Stimulated activated naive CD8-positive, alpha-beta T cell treated with anti-CD3 and anti-CD28 coated beads, Interleukin-15, Interleukin-2, amounts not matched to agents 100 ng/mL and 50 ng/mL, for 24 hours (primary cell): Measurements from ENCODE around the gene UBE2L6.

Source experiments
- H3K27ac Mint-ChIP-seq: one replicate; pipeline ENCODE4 v1.8.0; 2021; ENCODE audit warnings: mild to moderate bottlenecking, mixed read lengths
- H3K27me3 Mint-ChIP-seq: one replicate; pipeline ENCODE4 v1.8.0; 2021; ENCODE audit warnings: mixed read lengths
- H3K36me3 Mint-ChIP-seq: one replicate; pipeline ENCODE4 v1.8.0; 2021; ENCODE audit warnings: low read depth, mixed read lengths
- H3K4me1 Mint-ChIP-seq: one replicate; pipeline ENCODE4 v1.8.0; 2021; ENCODE audit warnings: low read depth, mixed read lengths
- H3K4me3 Mint-ChIP-seq: one replicate; pipeline ENCODE4 v1.8.0; 2021; ENCODE audit warnings: mild to moderate bottlenecking, mixed read lengths
- H3K9me3 Mint-ChIP-seq: one replicate; pipeline ENCODE4 v1.8.0; 2021; ENCODE audit warnings: mixed read lengths

UBE2L6 gene

DNA sequence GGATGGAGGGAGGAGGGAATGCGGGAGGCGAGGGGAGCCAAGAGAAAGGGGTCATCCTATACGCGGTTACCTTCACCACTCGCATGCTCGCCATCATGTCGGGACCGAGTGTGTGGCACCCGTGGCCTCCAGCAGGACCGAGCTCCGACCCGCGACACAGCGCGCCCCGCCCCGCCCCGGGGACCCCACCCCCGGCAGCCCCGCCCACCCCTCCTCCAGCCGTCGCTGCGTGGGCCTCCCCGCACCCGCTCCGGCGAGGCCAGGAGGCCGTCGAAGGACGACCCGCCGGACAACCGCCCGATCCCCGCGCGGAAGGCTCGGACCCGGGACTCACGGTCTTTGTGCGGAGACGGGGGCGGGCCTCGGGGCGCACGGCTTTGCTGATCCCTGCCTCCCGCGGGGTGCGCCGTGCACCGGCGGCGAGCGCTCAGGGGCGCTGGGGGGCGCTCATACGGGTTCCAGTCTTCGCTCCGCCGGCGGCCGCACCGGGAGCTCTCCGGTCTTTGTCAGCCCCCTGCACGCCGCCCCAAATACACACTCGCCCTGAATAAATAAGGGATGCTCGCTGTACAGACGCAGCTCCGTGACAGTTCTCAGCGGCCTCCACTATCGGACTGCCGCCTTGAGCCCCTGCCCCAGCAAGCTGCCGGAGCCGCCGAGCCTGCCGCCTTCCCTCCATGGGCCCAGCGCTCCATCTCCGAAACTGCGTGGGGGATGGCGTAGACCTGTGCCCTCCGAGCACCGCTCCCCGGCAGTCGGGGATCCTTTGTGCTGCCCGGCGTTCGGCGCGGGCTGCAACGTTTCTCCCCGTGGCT lies at the start of gene UBE2L6:
UBE2L6 (minus strand) TSS at position 158 of the 815 bp plus-strand sequence; CDS start at position 97, 61 bp downstream.
- peak within 1 kb of the TSS; percentile 98 for H3K4me3 Mint-ChIP-seq
- H3K4me1 Mint-ChIP-seq: peaks cover 49% of the 10 kb centered on the region
- H3K9me3 Mint-ChIP-seq: no peaks in the 10 kb centered on the region
- H3K27me3 Mint-ChIP-seq: no peaks in the 10 kb centered on the region
- peak within 1 kb of the TSS; percentile 98 for H3K27ac Mint-ChIP-seq
- H3K36me3 Mint-ChIP-seq: peaks cover 16% of the 10 kb centered on the region

GRCh38 chr11:57616595-57616994 lies 49.1 kb upstream of the UBE2L6 start:
- Mint-ChIP-seq H3K4me3 (no peak overlapping the region), H3K9me3 (peaks cover 7% of the 10 kb centered on the region), H3K27me3 (peaks cover 9% of the 10 kb centered on the region), H3K4me1 (no peaks in the 10 kb centered on the region), H3K36me3 (no peaks in the 10 kb centered on the region), H3K27ac (no peak overlapping the region)

DNA sequence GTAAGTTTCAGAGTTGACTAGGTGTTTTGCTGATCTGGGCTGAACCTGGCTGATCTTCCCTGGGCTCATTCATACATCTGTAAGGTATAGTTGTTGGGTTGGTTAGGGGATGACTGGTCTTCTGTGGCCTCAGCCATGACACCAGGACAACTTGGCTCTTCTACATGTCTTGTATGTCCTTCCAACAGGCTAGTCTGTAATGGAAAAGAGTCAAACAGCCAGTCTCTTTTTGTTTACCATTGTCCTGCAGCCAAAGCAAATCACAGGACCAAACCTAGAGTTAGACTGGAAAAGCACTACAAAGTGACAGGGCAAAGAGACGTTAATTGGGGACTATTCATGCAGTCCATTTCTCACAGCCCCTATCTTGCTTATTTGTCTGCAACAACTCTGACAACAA lies 47.8 kb upstream of the UBE2L6 start:
- Mint-ChIP-seq H3K4me3 (no peak overlapping the region), H3K27ac (no peak overlapping the region), H3K27me3 (peaks cover 9% of the 10 kb centered on the region), H3K36me3 (no peaks in the 10 kb centered on the region), H3K9me3 (peaks cover 7% of the 10 kb centered on the region), H3K4me1 (no peaks in the 10 kb centered on the region)

- H3K4me3 Mint-ChIP-seq: no peak overlapping the region
- peaks cover 2% of the 10 kb centered on the region for H3K9me3 Mint-ChIP-seq
- no peaks in the 10 kb centered on the region for H3K4me1 Mint-ChIP-seq
- no peaks in the 10 kb centered on the region for H3K36me3 Mint-ChIP-seq
- no peak overlapping the region for H3K27ac Mint-ChIP-seq
- H3K27me3 Mint-ChIP-seq: peaks cover 9% of the 10 kb centered on the region
These were observed 46.8 kb upstream of the UBE2L6 start for GRCh38 chr11:57614234-57614772.

- peaks cover 15% of the 10 kb centered on the region for H3K27me3 Mint-ChIP-seq
- no peak overlapping the region for H3K4me3 Mint-ChIP-seq
- H3K36me3 Mint-ChIP-seq: no peaks in the 10 kb centered on the region
- H3K27ac Mint-ChIP-seq: no peak overlapping the region
- no peaks in the 10 kb centered on the region for H3K4me1 Mint-ChIP-seq
- no peaks in the 10 kb centered on the region for H3K9me3 Mint-ChIP-seq
These were observed 42.7 kb upstream of the UBE2L6 start for GRCh38 chr11:57610170-57610569.

DNA sequence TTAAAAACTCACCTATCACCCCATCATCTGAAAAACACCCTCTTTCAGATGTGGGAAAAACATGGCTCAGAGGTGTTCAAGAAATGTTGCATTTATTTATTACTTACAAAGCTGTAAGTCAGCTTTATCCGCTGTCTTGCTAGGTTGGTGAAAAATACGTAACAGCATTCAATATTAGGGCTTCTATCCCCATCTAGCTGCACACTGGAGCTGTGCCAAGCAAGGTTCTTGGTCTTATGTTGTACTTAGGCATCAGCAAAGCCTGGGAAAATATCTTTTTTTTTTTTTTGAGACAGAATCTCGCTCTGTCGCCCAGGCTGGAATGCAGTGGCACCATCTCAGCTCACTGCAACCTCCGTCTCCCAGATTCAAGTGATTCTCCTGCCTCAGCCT lies 37.6 kb upstream of the UBE2L6 start:
- H3K36me3 Mint-ChIP-seq: no peaks in the 10 kb centered on the region
- H3K4me1 Mint-ChIP-seq: no peaks in the 10 kb centered on the region
- no peak overlapping the region for H3K27ac Mint-ChIP-seq
- no peaks in the 10 kb centered on the region for H3K9me3 Mint-ChIP-seq
- peaks cover 14% of the 10 kb centered on the region for H3K27me3 Mint-ChIP-seq
- no peak overlapping the region for H3K4me3 Mint-ChIP-seq

DNA sequence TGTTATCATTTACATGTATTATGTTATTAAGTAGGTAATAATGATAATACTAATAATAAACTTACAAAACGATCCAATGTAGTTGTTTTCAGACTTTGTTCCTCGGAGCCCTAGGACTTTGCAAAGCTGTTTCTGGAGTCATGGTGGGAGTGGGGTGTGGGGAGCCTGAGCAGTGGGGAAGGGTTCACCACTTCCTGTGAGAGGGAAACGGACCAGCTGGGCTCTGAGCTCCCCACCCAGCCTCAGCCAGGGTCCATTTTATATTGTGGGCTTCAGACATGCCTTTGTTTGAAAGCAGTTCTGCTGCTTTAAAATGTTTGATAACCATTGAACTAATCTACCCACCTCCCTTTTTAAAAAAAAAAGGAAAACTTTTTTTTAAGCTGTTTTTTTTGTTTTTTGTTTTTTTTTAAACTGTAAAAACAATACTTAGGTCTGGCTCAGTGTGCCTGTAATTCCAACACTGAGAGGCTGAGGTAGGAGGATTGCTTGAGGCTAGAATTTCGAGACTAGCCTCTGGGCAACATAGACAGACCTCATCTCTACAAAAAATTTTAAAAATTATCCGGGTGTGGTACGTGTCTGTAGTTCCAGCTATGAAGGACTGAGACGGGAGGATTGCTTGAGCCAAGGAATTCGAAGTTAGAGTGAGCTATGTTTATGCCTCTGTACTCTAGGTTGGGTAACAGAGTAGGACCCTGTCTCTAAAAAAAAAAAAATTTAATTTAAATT lies 37.0 kb upstream of the UBE2L6 start:
- H3K36me3 Mint-ChIP-seq: no peaks in the 10 kb centered on the region

DNA sequence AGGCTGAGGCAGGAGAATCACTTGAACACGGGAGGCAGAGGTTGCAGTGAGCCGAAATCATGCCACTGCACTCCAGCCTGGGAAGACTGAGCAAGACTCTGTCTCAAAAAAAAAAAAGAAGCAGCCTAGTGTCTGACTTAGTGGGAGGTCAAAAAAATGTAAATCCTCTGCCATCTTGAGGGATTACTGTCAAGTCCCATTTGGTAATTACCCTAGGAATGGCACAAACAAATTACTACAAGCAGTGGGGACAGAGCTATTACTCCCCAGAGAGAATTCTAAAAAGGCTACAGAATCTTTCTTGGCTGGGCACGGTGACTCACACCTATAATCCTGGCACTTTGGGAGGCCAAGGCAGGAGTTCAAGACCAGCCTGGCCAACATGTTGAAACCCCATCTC lies 33.8 kb upstream of the UBE2L6 start:
- Mint-ChIP-seq H3K9me3 (no peaks in the 10 kb centered on the region), H3K4me3 (no peak overlapping the region), H3K4me1 (no peaks in the 10 kb centered on the region), H3K27ac (no peak overlapping the region), H3K27me3 (peaks cover 30% of the 10 kb centered on the region), H3K36me3 (no peaks in the 10 kb centered on the region)

More for the DNA sequence above, 37.0 kb upstream of the UBE2L6 start:
- Mint-ChIP-seq H3K4me3 (no peak overlapping the region), H3K27ac (no peak overlapping the region), H3K27me3 (peaks cover 19% of the 10 kb centered on the region), H3K9me3 (no peaks in the 10 kb centered on the region), H3K4me1 (no peaks in the 10 kb centered on the region)

GRCh38 chr11:57599381-57599780 lies 31.9 kb upstream of the UBE2L6 start:
- no peak overlapping the region for H3K27ac Mint-ChIP-seq

DNA sequence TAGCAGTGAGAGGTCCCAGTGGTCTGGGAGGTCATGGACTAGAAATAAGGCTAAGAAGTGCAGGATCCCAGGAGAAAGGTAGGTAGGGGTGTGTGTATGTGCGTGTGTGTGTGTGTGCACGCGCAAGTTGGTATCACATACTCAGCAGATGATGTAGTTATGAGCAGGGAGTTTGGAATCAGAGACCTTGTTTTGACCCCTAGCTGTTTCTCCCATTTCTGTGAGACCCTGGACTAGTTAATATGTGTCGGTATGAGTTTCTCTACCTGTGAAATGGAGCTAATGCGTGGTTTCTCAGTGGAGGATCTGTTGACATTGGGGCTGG lies 31.3 kb upstream of the UBE2L6 start:
- no peak overlapping the region for H3K4me3 Mint-ChIP-seq
- H3K9me3 Mint-ChIP-seq: no peaks in the 10 kb centered on the region
- no peaks in the 10 kb centered on the region for H3K4me1 Mint-ChIP-seq
- no peak overlapping the region for H3K27ac Mint-ChIP-seq
- H3K27me3 Mint-ChIP-seq: peaks cover 35% of the 10 kb centered on the region
- no peaks in the 10 kb centered on the region for H3K36me3 Mint-ChIP-seq

More at GRCh38 chr11:57599381-57599780, 31.9 kb upstream of the UBE2L6 start:
- Mint-ChIP-seq H3K27me3 (peaks cover 35% of the 10 kb centered on the region), H3K36me3 (no peaks in the 10 kb centered on the region), H3K4me1 (no peaks in the 10 kb centered on the region), H3K4me3 (no peak overlapping the region), H3K9me3 (no peaks in the 10 kb centered on the region)

DNA sequence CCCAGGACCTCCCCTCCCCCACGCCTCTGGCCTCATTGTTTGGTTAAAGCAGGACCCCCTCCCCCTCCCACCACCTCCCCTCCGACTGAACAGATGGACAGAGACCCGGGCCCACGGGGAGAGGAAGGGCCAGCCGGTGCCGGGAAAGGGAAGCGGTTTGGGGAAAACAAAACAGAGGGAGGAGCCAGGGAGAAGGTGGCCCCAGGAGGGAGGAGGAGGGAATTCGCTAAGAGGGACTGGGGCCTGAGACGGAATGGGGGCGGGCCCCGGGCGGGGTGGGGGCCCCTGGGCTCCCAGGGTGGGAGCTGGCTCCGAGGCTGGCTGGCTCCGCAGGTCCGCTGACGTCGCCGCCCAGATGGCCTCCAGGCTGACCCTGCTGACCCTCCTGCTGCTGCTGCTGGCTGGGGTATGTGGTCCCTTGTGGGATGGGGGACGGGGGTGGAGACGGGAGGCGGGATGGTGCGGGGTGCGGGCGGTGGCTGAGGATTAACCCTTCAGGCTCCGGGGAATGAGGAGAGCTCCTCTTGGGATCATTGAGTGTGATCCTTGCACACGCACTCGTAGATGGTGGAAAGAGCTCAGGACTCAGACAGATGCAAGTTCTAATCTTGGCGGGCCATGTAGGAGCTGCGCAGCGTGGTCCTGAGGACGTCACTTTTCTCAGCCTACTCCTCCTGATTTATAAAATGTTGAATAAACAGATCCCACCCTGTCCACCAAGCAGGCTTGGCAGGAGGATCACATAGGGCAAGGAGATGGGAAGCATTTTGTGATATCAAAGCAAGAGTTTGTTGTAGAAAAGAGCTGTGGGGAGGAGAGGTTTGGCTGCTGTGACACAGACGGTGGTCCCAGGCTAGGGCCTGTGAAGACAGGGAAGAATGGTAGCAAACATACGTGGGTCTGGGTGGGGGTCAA lies 30.7 kb upstream of the UBE2L6 start:
- Mint-ChIP-seq H3K27me3 (peaks cover 35% of the 10 kb centered on the region), H3K36me3 (no peaks in the 10 kb centered on the region), H3K4me3 (no peak overlapping the region), H3K9me3 (no peaks in the 10 kb centered on the region), H3K4me1 (no peaks in the 10 kb centered on the region), H3K27ac (no peak overlapping the region)

DNA sequence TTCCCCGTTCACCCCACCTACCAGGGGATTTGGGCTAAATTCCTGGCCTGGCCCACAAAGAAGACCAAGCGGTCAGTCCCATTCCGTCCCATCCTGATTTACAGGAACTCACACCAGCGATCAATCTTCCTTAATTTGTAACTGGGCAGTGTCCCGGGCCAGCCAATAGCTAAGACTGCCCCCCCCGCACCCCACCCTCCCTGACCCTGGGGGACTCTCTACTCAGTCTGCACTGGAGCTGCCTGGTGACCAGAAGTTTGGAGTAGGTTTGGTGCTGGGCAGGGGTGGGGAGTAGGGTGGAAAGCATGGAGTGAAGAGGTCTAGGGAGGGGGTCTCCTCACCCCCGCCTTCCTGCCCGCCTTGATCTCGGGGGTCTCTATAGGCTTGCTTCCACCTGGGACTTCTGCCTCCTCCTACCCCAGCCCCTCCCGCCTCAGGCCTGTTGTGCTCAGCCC lies 30.0 kb upstream of the UBE2L6 start, which contains the start of gene SERPING1:
SERPING1 (plus strand) TSS at position 225 of the 455 bp plus-strand sequence. CDS start 586 bp downstream, outside the sequence.
- no peaks in the 10 kb centered on the region for H3K4me1 Mint-ChIP-seq
- no peak within 1 kb of the TSS for H3K4me3 Mint-ChIP-seq
- H3K36me3 Mint-ChIP-seq: no peaks in the 10 kb centered on the region
- H3K27ac Mint-ChIP-seq: no peak within 1 kb of the TSS
- H3K9me3 Mint-ChIP-seq: no peaks in the 10 kb centered on the region
- peaks cover 39% of the 10 kb centered on the region for H3K27me3 Mint-ChIP-seq

DNA sequence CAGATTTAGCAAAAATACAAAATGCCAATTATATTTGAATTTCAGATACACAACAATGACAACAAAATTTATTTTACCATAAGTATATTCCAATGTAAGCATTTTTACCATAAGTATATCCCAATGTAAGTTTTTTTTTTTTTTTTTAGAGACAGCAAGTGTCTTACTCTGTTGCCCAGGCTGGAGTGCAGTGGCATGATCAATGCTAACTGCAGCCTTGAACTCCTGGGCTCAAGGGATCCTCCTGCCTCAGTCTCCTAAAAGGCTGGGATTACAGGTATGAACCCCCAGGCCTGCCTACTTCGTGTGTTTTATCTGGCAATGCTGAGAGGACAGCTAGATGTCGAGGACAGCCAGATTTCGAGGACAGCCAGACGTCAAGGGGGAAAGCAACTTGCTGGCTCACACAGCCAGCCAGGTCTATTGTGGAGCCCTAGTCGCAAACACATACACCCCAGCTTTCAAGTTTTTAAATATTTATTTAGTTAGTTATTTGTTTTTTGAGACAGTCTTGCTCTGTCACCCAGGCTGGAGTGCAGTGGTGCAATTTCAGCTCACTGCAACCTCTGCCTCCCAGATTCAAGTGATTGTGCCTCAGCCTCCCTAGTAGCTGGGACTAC lies 28.9 kb upstream of the UBE2L6 start:
- no peak overlapping the region for H3K27ac Mint-ChIP-seq
- no peaks in the 10 kb centered on the region for H3K36me3 Mint-ChIP-seq
- H3K4me1 Mint-ChIP-seq: no peaks in the 10 kb centered on the region
- H3K27me3 Mint-ChIP-seq: peaks cover 36% of the 10 kb centered on the region
- H3K9me3 Mint-ChIP-seq: no peaks in the 10 kb centered on the region
- H3K4me3 Mint-ChIP-seq: no peak overlapping the region

DNA sequence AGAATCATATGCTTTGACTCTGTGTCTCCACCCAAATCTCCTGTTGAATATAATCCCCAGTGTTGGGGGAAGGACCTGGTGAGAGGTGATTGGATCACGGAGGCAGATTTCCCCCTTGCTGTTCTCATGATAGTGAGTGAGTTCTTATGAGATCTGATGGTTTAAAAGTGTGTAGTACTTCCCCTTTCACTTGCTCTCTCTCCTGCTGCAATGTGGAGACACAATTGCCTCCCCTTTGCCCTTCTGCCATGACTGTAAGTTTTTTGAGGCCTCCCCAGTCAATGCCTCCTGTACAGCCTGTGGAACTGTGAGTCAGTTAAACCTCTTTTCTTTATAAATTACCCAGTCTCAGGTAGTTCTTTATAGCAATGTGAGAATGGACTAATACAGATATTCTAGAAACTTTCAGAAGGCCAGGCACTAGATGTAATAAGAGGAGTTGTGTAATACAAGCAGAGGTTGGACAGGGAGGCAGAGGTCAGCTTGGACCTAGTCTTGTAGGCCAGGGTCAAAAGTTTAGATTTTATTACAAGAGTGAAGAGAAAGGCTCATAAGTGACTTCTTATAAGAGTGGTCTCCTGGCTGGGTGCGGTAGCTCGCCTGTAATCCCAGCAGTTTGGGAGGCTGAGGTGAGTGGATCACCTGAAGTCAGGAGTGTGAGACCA lies 20.7 kb upstream of the UBE2L6 start:
- Mint-ChIP-seq H3K4me1 (no peaks in the 10 kb centered on the region), H3K27me3 (peaks cover 4% of the 10 kb centered on the region), H3K27ac (no peak overlapping the region), H3K36me3 (no peaks in the 10 kb centered on the region), H3K9me3 (no peaks in the 10 kb centered on the region), H3K4me3 (no peak overlapping the region)
